CD14-positive monocyte (primary cell): Measurements from ENCODE around the gene MARS1. TPM values are rescaled to one million over a fixed set of nuclear protein-coding genes. Genes with fewer than 3 reads are reported as not detected.
A peak's percentile ranks its signal among the peaks of the same experiment; 100 is the strongest.

Experiments used
- DNase-seq, 3 donors: peaks; one replicate each; pipeline ENCODE4 v3.0.0-alpha.2; 2011 to 2022
- H2AFZ ChIP-seq: 2 replicates; pipeline ENCODE4 v1.6.0; 2012; ENCODE audit warnings: mild to moderate bottlenecking, low read depth, low read length, inconsistent platforms; ENCODE audit not compliant: insufficient read depth, poor library complexity, severe bottlenecking
- H3K27ac ChIP-seq, 2 donors: 1 replicate in 1 of 2; 2 replicates in 1 of 2; pipeline ENCODE4 v1.5.1; 2012 to 2013; ENCODE audit warnings: low read length in 2 of 2, control low read depth in 1 of 2, inconsistent platforms in 1 of 2, low read depth in 1 of 2, mild to moderate bottlenecking in 1 of 2
- H3K27me3 ChIP-seq, 2 donors: one replicate each; pipeline versions ENCODE4 v1.6.0 to v1.6.1; 2011 to 2013; ENCODE audit warnings: low read length in 2 of 2; ENCODE audit not compliant: control insufficient read depth in 2 of 2, insufficient read depth in 2 of 2
- H3K36me3 ChIP-seq, 2 donors: replicated peaks in 1 of 2; 1 replicate in 1 of 2; 2 replicates in 1 of 2; pipeline versions ENCODE4 v1.5.1 to v1.6.1; 2012 to 2013; ENCODE audit warnings: low read length in 2 of 2, control low read depth in 1 of 2, inconsistent platforms in 1 of 2, mild to moderate bottlenecking in 1 of 2; ENCODE audit not compliant: insufficient read depth in 2 of 2, control insufficient read depth in 1 of 2
- H3K4me1 ChIP-seq, 2 donors: 1 replicate in 1 of 2; 2 replicates in 1 of 2; pipeline versions ENCODE4 v1.5.1 to v1.6.1; 2012 to 2013; ENCODE audit warnings: low read length in 2 of 2, control low read depth in 1 of 2, inconsistent platforms in 1 of 2, mild to moderate bottlenecking in 1 of 2, moderate library complexity in 1 of 2; ENCODE audit not compliant: insufficient read depth in 2 of 2, control insufficient read depth in 1 of 2
- H3K4me2 ChIP-seq: replicated peaks from 2 replicates; pipeline ENCODE3; 2012; ENCODE audit warnings: low read length, moderate library complexity, mild to moderate bottlenecking; ENCODE audit not compliant: poor library complexity, severe bottlenecking; ENCODE audit errors: extremely low read depth
- H3K4me3 ChIP-seq, 3 experiments: fragments of 200-600 bp in 1 of 3; sonication (generic) in 1 of 3; replicated peaks in 1 of 3; 1 replicate in 2 of 3; 2 replicates in 1 of 3; pipeline ENCODE4 v1.5.1; 2011 to 2013; ENCODE audit warnings: low read length in 3 of 3, mild to moderate bottlenecking in 3 of 3, control low read depth in 2 of 3, low read depth in 2 of 3, inconsistent platforms in 1 of 3, moderate library complexity in 1 of 3
- H3K79me2 ChIP-seq: 2 replicates; pipeline ENCODE4 v1.6.0; 2012; ENCODE audit warnings: mild to moderate bottlenecking, control low read depth, inconsistent platforms, low read length, moderate library complexity; ENCODE audit not compliant: insufficient read depth
- H3K9ac ChIP-seq: 2 replicates; pipeline ENCODE4 v1.6.0; 2017; ENCODE audit warnings: low read length, mild to moderate bottlenecking; ENCODE audit not compliant: insufficient read depth, poor library complexity, severe bottlenecking
- H3K9me3 ChIP-seq, 2 donors: replicated peaks in 1 of 2; 1 replicate in 1 of 2; 2 replicates in 1 of 2; pipeline versions ENCODE4 v1.5.1 to v1.6.1; 2012 to 2013; ENCODE audit warnings: low read length in 2 of 2, control low read depth in 1 of 2; ENCODE audit not compliant: control insufficient read depth in 1 of 2, insufficient read depth in 1 of 2
- H4K20me1 ChIP-seq: 2 replicates; pipeline ENCODE4 v1.6.0; 2012; ENCODE audit warnings: mild to moderate bottlenecking, low read length, control low read depth, moderate library complexity; ENCODE audit not compliant: insufficient read depth
- H3K27ac Mint-ChIP-seq, 7 donors: one replicate each; pipeline ENCODE4 v1.8.0; 2020; ENCODE audit warnings: mild to moderate bottlenecking in 7 of 7, mixed read lengths in 7 of 7, moderate library complexity in 6 of 7, inconsistent platforms in 2 of 7
- H3K27me3 Mint-ChIP-seq, 3 donors: one replicate each; pipeline ENCODE4 v1.8.0; 2021 to 2022; ENCODE audit warnings: low read depth in 3 of 3, mild to moderate bottlenecking in 3 of 3, mixed read lengths in 3 of 3, moderate library complexity in 3 of 3, inconsistent platforms in 1 of 3
- H3K36me3 Mint-ChIP-seq, 2 donors: one replicate each; pipeline ENCODE4 v1.8.0; 2020; ENCODE audit warnings: mixed read lengths in 2 of 2, inconsistent platforms in 1 of 2, mild to moderate bottlenecking in 1 of 2
- H3K4me1 Mint-ChIP-seq: one replicate; pipeline ENCODE4 v1.8.0; 2020; ENCODE audit warnings: mild to moderate bottlenecking, mixed read lengths
- H3K4me3 Mint-ChIP-seq, 2 donors: one replicate each; pipeline ENCODE4 v1.8.0; 2020; ENCODE audit warnings: mild to moderate bottlenecking in 2 of 2, mixed read lengths in 2 of 2, moderate library complexity in 1 of 2
- H3K9me3 Mint-ChIP-seq, 7 donors: one replicate each; pipeline ENCODE4 v1.8.0; 2020 to 2022; ENCODE audit warnings: mixed read lengths in 7 of 7, mild to moderate bottlenecking in 6 of 7, moderate library complexity in 6 of 7, inconsistent platforms in 2 of 7
- CTCF ChIP-seq: fragments of 200-600 bp; IDR thresholded peaks from one replicate; pipeline ENCODE4 v1.8.0; 2022; ENCODE audit warnings: antibody characterized with exemption, mild to moderate bottlenecking
- WGBS: methylation state at CpG from one replicate; pipeline ENCODE4 v1.1.5; 2013; ENCODE audit warnings: missing lambda C conversion rate; ENCODE audit not compliant: insufficient coverage; 5-methylcytosine and 5-hydroxymethylcytosine counted together
- intact Hi-C, 2 donors: fragments of 100-400 bp; cut with micrococcal nuclease; formaldehyde crosslinking; loops; one replicate each; pipeline versions ENCODE4 v1.15.0 to v1.15.1; 2023
- polyA plus RNA-seq, 3 donors: library from polyadenylated mRNA; depleted of rRNA in 1 of 3; unstranded in 2 of 3; stranded (reverse) in 1 of 3; fragments of 300-500 nt in 2 of 3; fragments of >200 nt in 1 of 3; fragmentation: Illumina TruSeq in 2 of 3; gene quantifications; 1 replicate in 2 of 3; 2 replicates in 1 of 3; pipeline ENCODE4 v1.2.3, GENCODE V29; 2012 to 2021

The MARS1 gene
- polyA plus RNA-seq, 3 donors = 63.5 to 164 (median 79.8) TPM

GRCh38 chr12:57496822-57497221, 9.0 kb downstream of the MARS1 start:
- Histone ChIP-seq H3K9ac (no peak overlapping the region), H3K36me3 (peaks cover 50 to 70% of the 10 kb centered on the region in 2 donors), H4K20me1 (peaks cover 17% of the 10 kb centered on the region), H3K27ac (no peak overlapping the region), H2AFZ (no peak overlapping the region), H3K4me1 (no peaks in the 10 kb centered on the region), H3K4me2 (no peak overlapping the region), H3K27me3 (no peaks in the 10 kb centered on the region), H3K79me2 (no peaks in the 10 kb centered on the region), H3K9me3 (no peaks in the 10 kb centered on the region), H3K4me3 (no peak overlapping the region)
- TF ChIP-seq CTCF = no peak
- peaks cover 64 to 90% of the 10 kb centered on the region in 2 donors for H3K36me3 Mint-ChIP-seq
- H3K4me3 Mint-ChIP-seq = no peak overlapping the region
- intact Hi-C loops = no loop called here
- peaks cover 0 to 2% (median 0%) of the 10 kb centered on the region in 3 donors for H3K27me3 Mint-ChIP-seq
- H3K4me1 Mint-ChIP-seq = no peaks in the 10 kb centered on the region
- H3K27ac Mint-ChIP-seq = no peak overlapping the region
- H3K9me3 Mint-ChIP-seq = peaks cover 0 to 3% (median 0%) of the 10 kb centered on the region in 7 donors
- no peak for DNase-seq

DNA sequence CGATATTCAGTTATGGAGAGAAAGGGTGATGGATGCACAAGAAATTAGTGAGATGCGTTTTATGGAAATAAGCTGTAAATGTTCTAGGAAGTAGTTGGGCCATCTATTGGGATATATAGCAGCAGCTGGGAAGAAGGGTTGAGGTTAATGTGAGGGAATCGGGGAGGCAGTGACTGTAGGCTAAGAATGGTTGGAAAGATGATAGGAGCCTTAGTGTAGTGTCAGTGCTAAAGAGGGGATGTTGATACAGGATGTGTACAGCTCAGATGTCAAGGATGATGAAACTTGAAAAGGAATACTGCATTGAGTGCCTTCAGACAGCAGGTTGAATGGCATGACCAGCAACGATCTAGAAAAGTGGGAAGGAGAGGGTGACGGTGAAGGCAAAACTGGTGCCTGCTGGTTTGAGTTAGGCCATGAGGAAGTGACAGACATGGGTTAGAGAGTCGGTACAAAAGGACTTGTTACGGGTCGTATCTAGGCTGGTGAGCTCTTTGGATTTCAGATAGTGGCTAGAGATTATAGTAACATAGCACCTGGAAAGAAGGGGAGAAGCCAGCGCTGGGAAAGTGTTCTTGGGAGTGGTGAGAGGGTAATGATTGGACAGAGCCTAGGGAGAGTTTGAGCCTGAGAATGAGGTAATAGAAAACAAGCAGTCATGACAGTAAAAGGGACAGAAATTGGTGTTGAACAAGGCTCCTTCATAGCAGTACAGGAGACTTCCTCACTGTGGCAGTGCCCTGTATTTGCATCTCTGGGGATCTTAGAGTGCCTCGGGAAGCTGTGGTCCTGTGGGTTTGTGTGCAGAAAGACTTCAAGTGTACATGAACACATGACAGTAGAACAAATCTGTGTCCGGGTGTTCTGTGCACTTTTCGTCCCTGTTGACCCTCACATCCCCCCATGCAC, 9.6 kb downstream of the MARS1 start:
- Histone ChIP-seq H3K4me3 (no peak overlapping the region), H3K4me2 (no peak overlapping the region), H3K79me2 (no peaks in the 10 kb centered on the region), H3K4me1 (no peaks in the 10 kb centered on the region), H3K9ac (no peak overlapping the region), H3K36me3 (peaks cover 52 to 72% of the 10 kb centered on the region in 2 donors), H3K27ac (peak overlapping the region in 1 of 2 donors; percentile 36), H3K27me3 (no peaks in the 10 kb centered on the region), H4K20me1 (peaks cover 16% of the 10 kb centered on the region), H2AFZ (no peak overlapping the region), H3K9me3 (no peaks in the 10 kb centered on the region)
- Mint-ChIP-seq H3K27ac (peak overlapping the region in 5 of 7 donors; percentile 5 to 78 (median 65)), H3K9me3 (peaks cover 0 to 3% (median 0%) of the 10 kb centered on the region in 7 donors), H3K4me1 (no peaks in the 10 kb centered on the region), H3K27me3 (peaks cover 0 to 2% (median 0%) of the 10 kb centered on the region in 3 donors), H3K36me3 (peaks cover 64 to 90% of the 10 kb centered on the region in 2 donors), H3K4me3 (no peak overlapping the region)
- 93% methylated on average over 11 of the region's 12 CpGs for WGBS
- intact Hi-C loops = no loop called here
- DNase-seq = no peak
- TF ChIP-seq CTCF = no peak
